ENCODE measurements around the gene CSF2.
A peak's percentile ranks its signal among the peaks of the same experiment; 100 is the strongest.

Gene CSF2

GRCh38 chr5:132070460-132071337 lies 2.9 kb upstream of the CSF2 start:
- WGBS = 75% methylated on average over 11 of the region's 13 CpGs
- H3K18ac ChIP-seq (ENCODE audit: low read depth in 1 of 2, low read length in 2 of 2) = no peak overlapping the region
- H3K4ac ChIP-seq (ENCODE audit: low read depth in 1 of 2, low read length in 2 of 2) = no peak overlapping the region
- H3K9me3 ChIP-seq (ENCODE audit: control insufficient read depth, low read length) = no peaks in the 10 kb centered on the region
- peak overlapping the region; percentile 71 for H2BK15ac ChIP-seq (ENCODE audit: low read depth, poor library complexity, severe bottlenecking)
- no peak overlapping the region for H2AK5ac ChIP-seq (ENCODE audit: low read length, severe bottlenecking)
- no peak overlapping the region for H2BK5ac ChIP-seq (ENCODE audit: low read depth, low read length, poor library complexity, severe bottlenecking)
- peaks cover 19% of the 10 kb centered on the region for H3K4me1 ChIP-seq (ENCODE audit: control insufficient read depth, insufficient read depth, low read depth, low read length)
- H3K4me3 ChIP-seq (ENCODE audit: insufficient read depth in 1 of 2, low read depth in 1 of 2, low read length in 2 of 2) = no peak overlapping the region
- no peak overlapping the region for H4K91ac ChIP-seq (ENCODE audit: low read length)
- H3K79me1 ChIP-seq (replicated peaks; ENCODE audit: low read length, poor library complexity, severe bottlenecking) = no peaks in the 10 kb centered on the region
- H3K9ac ChIP-seq (ENCODE audit: low read length) = no peak overlapping the region
- no peaks in the 10 kb centered on the region for H3K27me3 ChIP-seq (ENCODE audit: control insufficient read depth in 1 of 2, insufficient read depth in 1 of 2, low read length in 2 of 2)
- H3K23ac ChIP-seq (ENCODE audit: low read length in 2 of 2) = no peak overlapping the region
- no peak overlapping the region for H3K14ac ChIP-seq (ENCODE audit: low read length in 2 of 2)
- H2AFZ ChIP-seq (ENCODE audit: low read depth, low read length) = no peak overlapping the region
- no peaks in the 10 kb centered on the region for H3K36me3 ChIP-seq (ENCODE audit: control insufficient read depth in 1 of 2, insufficient read depth in 2 of 2, low read depth in 1 of 2, low read length in 2 of 2)
- no peak overlapping the region for H3K27ac ChIP-seq (ENCODE audit: low read length, poor library complexity, severe bottlenecking)
- peak; percentile 66 for DNase-seq
- no peak overlapping the region for H2BK12ac ChIP-seq (ENCODE audit: low read length in 2 of 2)
- H2BK120ac ChIP-seq (ENCODE audit: low read depth, low read length) = no peak overlapping the region
- H3K4me2 ChIP-seq (ENCODE audit: low read length, poor library complexity, severe bottlenecking) = no peak overlapping the region
- H4K8ac ChIP-seq (ENCODE audit: low read length) = no peak overlapping the region

GRCh38 chr5:132071338-132071707 lies 2.3 kb upstream of the CSF2 start:
- H2AK5ac ChIP-seq (ENCODE audit: low read length, severe bottlenecking) = no peak overlapping the region
- H3K14ac ChIP-seq (ENCODE audit: low read length in 2 of 2) = no peak overlapping the region
- H3K18ac ChIP-seq (ENCODE audit: low read depth in 1 of 2, low read length in 2 of 2) = no peak overlapping the region
- DNase-seq = no peak
- WGBS = 87% methylated on average over 2 of the region's 2 CpGs
- H3K27ac ChIP-seq (ENCODE audit: low read length, poor library complexity, severe bottlenecking) = no peak overlapping the region
- no peak overlapping the region for H3K4me3 ChIP-seq (ENCODE audit: insufficient read depth in 1 of 2, low read depth in 1 of 2, low read length in 2 of 2)
- H2AFZ ChIP-seq (ENCODE audit: low read depth, low read length) = no peak overlapping the region
- no peaks in the 10 kb centered on the region for H3K79me1 ChIP-seq (replicated peaks; ENCODE audit: low read length, poor library complexity, severe bottlenecking)
- peaks cover 19% of the 10 kb centered on the region for H3K4me1 ChIP-seq (ENCODE audit: control insufficient read depth, insufficient read depth, low read depth, low read length)
- no peak overlapping the region for H2BK120ac ChIP-seq (ENCODE audit: low read depth, low read length)
- no peak overlapping the region for H3K4me2 ChIP-seq (ENCODE audit: low read length, poor library complexity, severe bottlenecking)
- H4K8ac ChIP-seq (ENCODE audit: low read length) = no peak overlapping the region
- no peak overlapping the region for H3K23ac ChIP-seq (ENCODE audit: low read length in 2 of 2)
- no peak overlapping the region for H3K4ac ChIP-seq (ENCODE audit: low read depth in 1 of 2, low read length in 2 of 2)
- no peak overlapping the region for H2BK5ac ChIP-seq (ENCODE audit: low read depth, low read length, poor library complexity, severe bottlenecking)
- no peaks in the 10 kb centered on the region for H3K9me3 ChIP-seq (ENCODE audit: control insufficient read depth, low read length)
- no peaks in the 10 kb centered on the region for H3K27me3 ChIP-seq (ENCODE audit: control insufficient read depth in 1 of 2, insufficient read depth in 1 of 2, low read length in 2 of 2)
- H3K9ac ChIP-seq (ENCODE audit: low read length) = no peak overlapping the region
- H2BK12ac ChIP-seq (ENCODE audit: low read length in 2 of 2) = no peak overlapping the region
- H3K36me3 ChIP-seq (ENCODE audit: control insufficient read depth in 1 of 2, insufficient read depth in 2 of 2, low read depth in 1 of 2, low read length in 2 of 2) = no peaks in the 10 kb centered on the region
- no peak overlapping the region for H4K91ac ChIP-seq (ENCODE audit: low read length)
- H2BK15ac ChIP-seq (ENCODE audit: low read depth, poor library complexity, severe bottlenecking) = peak overlapping the region; percentile 71

GRCh38 chr5:132072070-132072469 lies 1.5 kb upstream of the CSF2 start:
- Histone ChIP-seq H3K4ac (ENCODE audit: low read depth in 1 of 2, low read length in 2 of 2) (no peak overlapping the region), H2BK120ac (ENCODE audit: low read depth, low read length) (no peak overlapping the region), H3K9me3 (ENCODE audit: control insufficient read depth, low read length) (no peaks in the 10 kb centered on the region), H2BK12ac (ENCODE audit: low read length in 2 of 2) (no peak overlapping the region), H3K36me3 (ENCODE audit: control insufficient read depth in 1 of 2, insufficient read depth in 2 of 2, low read depth in 1 of 2, low read length in 2 of 2) (no peaks in the 10 kb centered on the region), H3K18ac (ENCODE audit: low read depth in 1 of 2, low read length in 2 of 2) (no peak overlapping the region), H3K79me1 (replicated peaks; ENCODE audit: low read length, poor library complexity, severe bottlenecking) (no peaks in the 10 kb centered on the region), H3K9ac (ENCODE audit: low read length) (no peak overlapping the region), H2BK5ac (ENCODE audit: low read depth, low read length, poor library complexity, severe bottlenecking) (no peak overlapping the region), H3K4me1 (ENCODE audit: control insufficient read depth, insufficient read depth, low read depth, low read length) (peaks cover 19% of the 10 kb centered on the region), H4K8ac (ENCODE audit: low read length) (no peak overlapping the region), H4K91ac (ENCODE audit: low read length) (no peak overlapping the region), H3K4me3 (ENCODE audit: insufficient read depth in 1 of 2, low read depth in 1 of 2, low read length in 2 of 2) (no peak overlapping the region), H3K27ac (ENCODE audit: low read length, poor library complexity, severe bottlenecking) (no peak overlapping the region), H3K4me2 (ENCODE audit: low read length, poor library complexity, severe bottlenecking) (no peak overlapping the region), H3K14ac (ENCODE audit: low read length in 2 of 2) (peak overlapping the region in 1 of 2 experiments; percentile 21), H3K27me3 (ENCODE audit: control insufficient read depth in 1 of 2, insufficient read depth in 1 of 2, low read length in 2 of 2) (no peaks in the 10 kb centered on the region), H3K23ac (ENCODE audit: low read length in 2 of 2) (no peak overlapping the region), H2BK15ac (ENCODE audit: low read depth, poor library complexity, severe bottlenecking) (no peak overlapping the region), H2AK5ac (ENCODE audit: low read length, severe bottlenecking) (no peak overlapping the region), H2AFZ (ENCODE audit: low read depth, low read length) (no peak overlapping the region)
- no peak for DNase-seq
- 97% methylated on average over 4 of the region's 4 CpGs for WGBS

GRCh38 chr5:132072528-132072927 lies 1.1 kb upstream of the CSF2 start:
- Histone ChIP-seq H3K4me2 (ENCODE audit: low read length, poor library complexity, severe bottlenecking) (no peak overlapping the region), H2BK12ac (ENCODE audit: low read length in 2 of 2) (no peak overlapping the region), H3K4me3 (ENCODE audit: insufficient read depth in 1 of 2, low read depth in 1 of 2, low read length in 2 of 2) (no peak overlapping the region), H3K79me1 (replicated peaks; ENCODE audit: low read length, poor library complexity, severe bottlenecking) (no peaks in the 10 kb centered on the region), H3K18ac (ENCODE audit: low read depth in 1 of 2, low read length in 2 of 2) (no peak overlapping the region), H4K8ac (ENCODE audit: low read length) (no peak overlapping the region), H2BK15ac (ENCODE audit: low read depth, poor library complexity, severe bottlenecking) (no peak overlapping the region), H4K91ac (ENCODE audit: low read length) (no peak overlapping the region), H3K27me3 (ENCODE audit: control insufficient read depth in 1 of 2, insufficient read depth in 1 of 2, low read length in 2 of 2) (no peaks in the 10 kb centered on the region), H3K14ac (ENCODE audit: low read length in 2 of 2) (peak overlapping the region in 1 of 2 experiments; percentile 21), H3K36me3 (ENCODE audit: control insufficient read depth in 1 of 2, insufficient read depth in 2 of 2, low read depth in 1 of 2, low read length in 2 of 2) (no peaks in the 10 kb centered on the region), H3K23ac (ENCODE audit: low read length in 2 of 2) (no peak overlapping the region), H3K27ac (ENCODE audit: low read length, poor library complexity, severe bottlenecking) (no peak overlapping the region), H2BK120ac (ENCODE audit: low read depth, low read length) (no peak overlapping the region), H3K4me1 (ENCODE audit: control insufficient read depth, insufficient read depth, low read depth, low read length) (peaks cover 19% of the 10 kb centered on the region), H3K9ac (ENCODE audit: low read length) (no peak overlapping the region), H2AFZ (ENCODE audit: low read depth, low read length) (no peak overlapping the region), H3K4ac (ENCODE audit: low read depth in 1 of 2, low read length in 2 of 2) (no peak overlapping the region), H2BK5ac (ENCODE audit: low read depth, low read length, poor library complexity, severe bottlenecking) (no peak overlapping the region), H2AK5ac (ENCODE audit: low read length, severe bottlenecking) (no peak overlapping the region), H3K9me3 (ENCODE audit: control insufficient read depth, low read length) (no peaks in the 10 kb centered on the region)
- DNase-seq = no peak
- WGBS = 80% methylated on average over 1 of the region's 2 CpGs
